ENCODE measurements around the gene TGFBR3. TPM values are rescaled to one million over a fixed set of nuclear protein-coding genes. Genes with fewer than 3 reads are reported as not detected.

The TGFBR3 gene
- total and polyA plus RNA-seq, 9 of the 15 experiments (the other 6 are each of a cell fraction or from before 2014, with no cell fraction given), result 3.6 to 32.4 (median 15.6) TPM

DNA sequence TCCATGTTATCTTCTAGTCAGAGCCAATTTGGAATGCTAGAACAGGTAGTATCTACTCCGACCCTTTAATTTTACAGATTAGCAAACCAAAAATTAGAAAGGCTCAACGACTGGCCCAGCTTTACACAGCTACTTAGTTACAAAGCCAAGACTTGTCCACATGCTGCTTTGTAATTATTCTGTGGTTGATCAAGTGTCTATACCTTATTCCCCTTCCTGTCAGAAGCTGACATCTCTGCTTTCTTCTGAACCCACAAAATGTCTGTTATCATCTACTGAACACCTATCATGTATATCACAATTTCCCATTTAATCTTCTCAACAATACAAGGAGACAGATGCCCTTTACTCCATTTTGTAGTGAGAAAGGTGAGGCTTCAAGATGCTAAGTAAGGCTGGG, 15.6 kb downstream of the TGFBR3 start:
- no peak for ATAC-seq
- no peak for TF ChIP-seq HSF4 (CRISPR knock-in tag; IDR thresholded peaks at IDR 0.05; ENCODE audit: borderline replicate concordance)
- TF ChIP-seq ZFP30 (CRISPR knock-in tag; IDR thresholded peaks at IDR 0.05; ENCODE audit: borderline replicate concordance), result no peak
- TF ChIP-seq MIER1 (IDR thresholded peaks at IDR 0.05; ENCODE audit: low read depth), result no peak
- no peak for TF ChIP-seq GATAD2B (IDR thresholded peaks at IDR 0.05; ENCODE audit: borderline replicate concordance)
- TF ChIP-seq NONO (IDR thresholded peaks at IDR 0.05; ENCODE audit: low read depth in 2 of 2, low read length in 1 of 2), result no peak
- no peak for TF ChIP-seq ZNF431 (CRISPR knock-in tag; IDR thresholded peaks at IDR 0.05)
- TF ChIP-seq ZNF134 (CRISPR knock-in tag; conservative IDR thresholded peaks at IDR 0.05), result no peak
- no peak for TF ChIP-seq NBN (IDR thresholded peaks at IDR 0.05; ENCODE audit: low read depth)
- TF ChIP-seq PTTG1 (tag; IDR thresholded peaks at IDR 0.05; ENCODE audit: low read depth), result no peak
- TF ChIP-seq, protein P1, sequence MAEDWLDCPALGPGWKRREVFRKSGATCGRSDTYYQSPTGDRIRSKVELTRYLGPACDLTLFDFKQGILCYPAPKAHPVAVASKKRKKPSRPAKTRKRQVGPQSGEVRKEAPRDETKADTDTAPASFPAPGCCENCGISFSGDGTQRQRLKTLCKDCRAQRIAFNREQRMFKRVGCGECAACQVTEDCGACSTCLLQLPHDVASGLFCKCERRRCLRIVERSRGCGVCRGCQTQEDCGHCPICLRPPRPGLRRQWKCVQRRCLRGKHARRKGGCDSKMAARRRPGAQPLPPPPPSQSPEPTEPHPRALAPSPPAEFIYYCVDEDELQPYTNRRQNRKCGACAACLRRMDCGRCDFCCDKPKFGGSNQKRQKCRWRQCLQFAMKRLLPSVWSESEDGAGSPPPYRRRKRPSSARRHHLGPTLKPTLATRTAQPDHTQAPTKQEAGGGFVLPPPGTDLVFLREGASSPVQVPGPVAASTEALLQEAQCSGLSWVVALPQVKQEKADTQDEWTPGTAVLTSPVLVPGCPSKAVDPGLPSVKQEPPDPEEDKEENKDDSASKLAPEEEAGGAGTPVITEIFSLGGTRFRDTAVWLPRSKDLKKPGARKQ (CRISPR knock-in tag; IDR thresholded peaks at IDR 0.05), result no peak
- TF ChIP-seq, protein P2, sequence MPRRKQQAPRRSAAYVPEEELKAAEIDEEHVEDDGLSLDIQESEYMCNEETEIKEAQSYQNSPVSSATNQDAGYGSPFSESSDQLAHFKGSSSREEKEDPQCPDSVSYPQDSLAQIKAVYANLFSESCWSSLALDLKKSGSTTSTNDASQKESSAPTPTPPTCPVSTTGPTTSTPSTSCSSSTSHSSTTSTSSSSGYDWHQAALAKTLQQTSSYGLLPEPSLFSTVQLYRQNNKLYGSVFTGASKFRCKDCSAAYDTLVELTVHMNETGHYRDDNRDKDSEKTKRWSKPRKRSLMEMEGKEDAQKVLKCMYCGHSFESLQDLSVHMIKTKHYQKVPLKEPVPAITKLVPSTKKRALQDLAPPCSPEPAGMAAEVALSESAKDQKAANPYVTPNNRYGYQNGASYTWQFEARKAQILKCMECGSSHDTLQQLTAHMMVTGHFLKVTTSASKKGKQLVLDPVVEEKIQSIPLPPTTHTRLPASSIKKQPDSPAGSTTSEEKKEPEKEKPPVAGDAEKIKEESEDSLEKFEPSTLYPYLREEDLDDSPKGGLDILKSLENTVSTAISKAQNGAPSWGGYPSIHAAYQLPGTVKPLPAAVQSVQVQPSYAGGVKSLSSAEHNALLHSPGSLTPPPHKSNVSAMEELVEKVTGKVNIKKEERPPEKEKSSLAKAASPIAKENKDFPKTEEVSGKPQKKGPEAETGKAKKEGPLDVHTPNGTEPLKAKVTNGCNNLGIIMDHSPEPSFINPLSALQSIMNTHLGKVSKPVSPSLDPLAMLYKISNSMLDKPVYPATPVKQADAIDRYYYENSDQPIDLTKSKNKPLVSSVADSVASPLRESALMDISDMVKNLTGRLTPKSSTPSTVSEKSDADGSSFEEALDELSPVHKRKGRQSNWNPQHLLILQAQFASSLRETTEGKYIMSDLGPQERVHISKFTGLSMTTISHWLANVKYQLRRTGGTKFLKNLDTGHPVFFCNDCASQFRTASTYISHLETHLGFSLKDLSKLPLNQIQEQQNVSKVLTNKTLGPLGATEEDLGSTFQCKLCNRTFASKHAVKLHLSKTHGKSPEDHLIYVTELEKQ (CRISPR knock-in tag; IDR thresholded peaks at IDR 0.05), result no peak
- TF ChIP-seq, protein P3, sequence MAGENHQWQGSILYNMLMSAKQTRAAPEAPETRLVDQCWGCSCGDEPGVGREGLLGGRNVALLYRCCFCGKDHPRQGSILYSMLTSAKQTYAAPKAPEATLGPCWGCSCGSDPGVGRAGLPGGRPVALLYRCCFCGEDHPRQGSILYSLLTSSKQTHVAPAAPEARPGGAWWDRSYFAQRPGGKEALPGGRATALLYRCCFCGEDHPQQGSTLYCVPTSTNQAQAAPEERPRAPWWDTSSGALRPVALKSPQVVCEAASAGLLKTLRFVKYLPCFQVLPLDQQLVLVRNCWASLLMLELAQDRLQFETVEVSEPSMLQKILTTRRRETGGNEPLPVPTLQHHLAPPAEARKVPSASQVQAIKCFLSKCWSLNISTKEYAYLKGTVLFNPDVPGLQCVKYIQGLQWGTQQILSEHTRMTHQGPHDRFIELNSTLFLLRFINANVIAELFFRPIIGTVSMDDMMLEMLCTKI (IDR thresholded peaks at IDR 0.05; ENCODE audit: partially characterized antibody), result no peak
- TF ChIP-seq, protein P4, sequence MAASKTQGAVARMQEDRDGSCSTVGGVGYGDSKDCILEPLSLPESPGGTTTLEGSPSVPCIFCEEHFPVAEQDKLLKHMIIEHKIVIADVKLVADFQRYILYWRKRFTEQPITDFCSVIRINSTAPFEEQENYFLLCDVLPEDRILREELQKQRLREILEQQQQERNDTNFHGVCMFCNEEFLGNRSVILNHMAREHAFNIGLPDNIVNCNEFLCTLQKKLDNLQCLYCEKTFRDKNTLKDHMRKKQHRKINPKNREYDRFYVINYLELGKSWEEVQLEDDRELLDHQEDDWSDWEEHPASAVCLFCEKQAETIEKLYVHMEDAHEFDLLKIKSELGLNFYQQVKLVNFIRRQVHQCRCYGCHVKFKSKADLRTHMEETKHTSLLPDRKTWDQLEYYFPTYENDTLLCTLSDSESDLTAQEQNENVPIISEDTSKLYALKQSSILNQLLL (CRISPR knock-in tag; IDR thresholded peaks at IDR 0.05; ENCODE audit: borderline replicate concordance), result no peak

More for the DNA sequence above, 15.6 kb downstream of the TGFBR3 start:
- 47% methylated on average over 2 of the region's 2 CpGs for WGBS (ENCODE audit: insufficient coverage, low coverage, missing lambda C conversion rate)
- no peak overlapping the region for H3K9ac ChIP-seq (ENCODE audit: insufficient read depth in 1 of 2, low read depth in 2 of 2, low read length in 2 of 2)
- H3K4me3 ChIP-seq, result no peak overlapping the region
- no peak for FAIRE-seq
- H3K9me3 ChIP-seq (replicated peaks; ENCODE audit: control insufficient read depth, insufficient read depth, low read depth, low read length), result no peaks in the 10 kb centered on the region
- H3K79me2 ChIP-seq (ENCODE audit: control insufficient read depth, insufficient read depth, low read length), result peaks cover 51% of the 10 kb centered on the region; the same call in 2 of the 3 replicates
- H3K4me1 ChIP-seq (replicated peaks in 1 of 2; ENCODE audit: control insufficient read depth in 2 of 2, insufficient read depth in 2 of 2, low read length in 2 of 2), result peaks cover 6 to 11% of the 10 kb centered on the region in 2 experiments
- no peak overlapping the region for H3K4me2 ChIP-seq (ENCODE audit: insufficient read depth, low read length)
- in situ Hi-C loops (cut with MboI) (no loop called here), intact Hi-C loops (cut with micrococcal nuclease) (no loop called here)
- no peak overlapping the region for H3K27ac ChIP-seq (ENCODE audit: extremely low read depth, low read depth, low read length)
- POLR2A ChIA-PET, result interaction anchor here (0.6 to 1.8 kb wide), 2 partner anchors 14 to 117 kb away, joined by 3 to 5 read pairs; no protein-coding TSS in a partner anchor
- no peaks in the 10 kb centered on the region for H3K27me3 ChIP-seq (ENCODE audit: control insufficient read depth in 2 of 2, insufficient read depth in 2 of 2, low read length in 2 of 2)
- H2AFZ ChIP-seq (ENCODE audit: low read depth, low read length), result no peak overlapping the region
- peaks cover 5% of the 10 kb centered on the region; the same call in 1 of the 2 replicates for H4K20me1 ChIP-seq (replicated peaks; ENCODE audit: control insufficient read depth, insufficient read depth, low read length)
- no peak for DNase-seq (ENCODE audit: extremely low read depth in 1 of 4, low spot score in 3 of 4)
- CTCF ChIA-PET (ENCODE audit: low intra/inter-chr PET ratio), result no interaction called here
- no peaks in the 10 kb centered on the region for H3K36me3 ChIP-seq (ENCODE audit: control insufficient read depth, insufficient read depth, low read length)
- no peaks in the 10 kb centered on the region for H3K9me1 ChIP-seq (ENCODE audit: control insufficient read depth, insufficient read depth, low read length)
- no TSS peak for BruUV-seq (replicated peaks)
